Measurements from ENCODE around the gene NEURL1B.

GRCh38 chr5:172648013-172648381, 6.9 kb downstream of the NEURL1B start:
- no peak for TF ChIP-seq CTCF (IDR thresholded peaks at IDR 0.05)
- no peak for TF ChIP-seq POLR2A (IDR thresholded peaks at IDR 0.05)
- no peak for TF ChIP-seq EP300 (IDR thresholded peaks at IDR 0.05)

Data from tibial nerve (tissue), 4 donors.